WTC11 (cell line): ENCODE results near the gene RAP1GAP. TPM values are rescaled to one million over a fixed set of nuclear protein-coding genes. Genes with fewer than 3 reads are reported as not detected.

Experiments used
- ATAC-seq: fragments of 200-7000 bp; cut with Tn5 transposase; 2 replicates; pipeline ENCODE4 v1.10.0; 2021; ENCODE audit warnings: mild to moderate bottlenecking, moderate library complexity
- CTCF ChIA-PET: fragments of 300-600 bp; sonication (Branson Sonifier 250); formaldehyde crosslinking; loops from one replicate; lab custom pipeline; 2021; ENCODE audit warnings: antibody characterized with exemption; lab: Charles Lee
- POLR2A ChIA-PET: fragments of 350-600 bp; sonication (Branson Sonifier 250); formaldehyde crosslinking; loops from one replicate; lab custom pipeline; 2021; ENCODE audit warnings: antibody characterized with exemption; lab: Charles Lee
- DNase-seq: peaks from one replicate; pipeline ENCODE4 v3.0.0; 2021; ENCODE audit warnings: low spot score
- H3K27ac Mint-ChIP-seq: 2 replicates; pipeline ENCODE4 v1.8.0; 2021; ENCODE audit warnings: mixed read lengths
- H3K27me3 Mint-ChIP-seq: 2 replicates; pipeline ENCODE4 v1.8.0; 2021; ENCODE audit warnings: low read depth, mild to moderate bottlenecking, moderate library complexity, mixed read lengths
- H3K36me3 Mint-ChIP-seq: 2 replicates; pipeline ENCODE4 v1.8.0; 2021; ENCODE audit warnings: mixed read lengths
- H3K4me1 Mint-ChIP-seq: 2 replicates; pipeline ENCODE4 v1.8.0; 2022; ENCODE audit warnings: mixed read lengths
- H3K4me3 Mint-ChIP-seq: 2 replicates; pipeline ENCODE4 v1.8.0; 2021; ENCODE audit warnings: mild to moderate bottlenecking, moderate library complexity, mixed read lengths
- H3K9me3 Mint-ChIP-seq: 2 replicates; pipeline ENCODE4 v1.8.0; 2021; ENCODE audit warnings: mixed read lengths
- CDX4 ChIP-seq: fragments of 250-450 bp; sonication (Bioruptor Pico); IDR thresholded peaks from 2 replicates; pipeline ENCODE4 v1.9.0; 2021; ENCODE audit warnings: moderate library complexity, mild to moderate bottlenecking, inconsistent platforms, borderline replicate concordance
- FOXJ3 ChIP-seq: sonication (generic); formaldehyde crosslinking; IDR thresholded peaks from 2 replicates; pipeline ENCODE4 v1.9.0; 2021; ENCODE audit warnings: missing genetic modification reagents, mild to moderate bottlenecking, borderline replicate concordance
- FOXK1 ChIP-seq: sonication (generic); formaldehyde crosslinking; IDR thresholded peaks from 2 replicates; pipeline ENCODE4 v1.8.0; 2022; ENCODE audit warnings: mild to moderate bottlenecking, moderate library complexity, missing genetic modification reagents
- FOXP1 ChIP-seq: sonication (generic); formaldehyde crosslinking; IDR thresholded peaks from 2 replicates; pipeline ENCODE4 v1.8.0; 2022; ENCODE audit warnings: missing genetic modification reagents, mild to moderate bottlenecking, moderate library complexity, borderline replicate concordance
- HMGA2 ChIP-seq: fragments of 250-450 bp; sonication (Bioruptor Pico); IDR thresholded peaks from 2 replicates; pipeline ENCODE4 v1.4.0; 2021; ENCODE audit warnings: mild to moderate bottlenecking, moderate library complexity
- IRF2 ChIP-seq: sonication (generic); formaldehyde crosslinking; IDR thresholded peaks from 2 replicates; pipeline ENCODE4 v1.8.0; 2022; ENCODE audit warnings: low read depth, missing genetic modification reagents, borderline replicate concordance
- JAZF1 ChIP-seq: fragments of 250-450 bp; sonication (Bioruptor Pico); IDR thresholded peaks from 2 replicates; pipeline ENCODE4 v1.9.0; 2021; ENCODE audit warnings: moderate library complexity, mild to moderate bottlenecking, inconsistent platforms
- PRDM15 ChIP-seq: sonication (generic); formaldehyde crosslinking; IDR thresholded peaks from 2 replicates; pipeline ENCODE4 v1.8.0; 2022; ENCODE audit warnings: missing genetic modification reagents
- PRRX2 ChIP-seq: fragments of 250-450 bp; sonication (Bioruptor Pico); IDR thresholded peaks from 2 replicates; pipeline ENCODE4 v1.8.0; 2021; ENCODE audit warnings: mild to moderate bottlenecking
- SMAD4 ChIP-seq: sonication (generic); formaldehyde crosslinking; IDR thresholded peaks from 2 replicates; pipeline ENCODE4 v1.8.0; 2022; ENCODE audit warnings: mild to moderate bottlenecking, missing genetic modification reagents
- STAT6 ChIP-seq: sonication (generic); formaldehyde crosslinking; conservative IDR thresholded peaks from 2 replicates; pipeline ENCODE4 v1.8.1; 2023; ENCODE audit warnings: mild to moderate bottlenecking, low read depth, missing genetic modification reagents, moderate library complexity
- USF2 ChIP-seq: sonication (generic); formaldehyde crosslinking; IDR thresholded peaks from 2 replicates; pipeline ENCODE4 v1.8.1; 2023; ENCODE audit warnings: mild to moderate bottlenecking, missing genetic modification reagents, moderate library complexity
- ZBTB43 ChIP-seq: sonication (generic); formaldehyde crosslinking; IDR thresholded peaks from 2 replicates; pipeline ENCODE4 v1.8.1; 2023; ENCODE audit warnings: mild to moderate bottlenecking, missing genetic modification reagents
- ZMAT4 ChIP-seq: fragments of 250-450 bp; sonication (Bioruptor Pico); IDR thresholded peaks from 2 replicates; pipeline ENCODE4 v1.9.0; 2021; ENCODE audit warnings: mild to moderate bottlenecking
- ZNF425 ChIP-seq: fragments of 250-450 bp; sonication (Bioruptor Pico); conservative IDR thresholded peaks from 2 replicates; pipeline ENCODE4 v1.9.0; 2021; ENCODE audit warnings: mild to moderate bottlenecking
- ZNF532 ChIP-seq: fragments of 250-450 bp; sonication (Bioruptor Pico); IDR thresholded peaks from 2 replicates; pipeline ENCODE4 v1.9.0; 2021; ENCODE audit warnings: mild to moderate bottlenecking, borderline replicate concordance
- ZNF671 ChIP-seq: fragments of 250-450 bp; sonication (Bioruptor Pico); IDR thresholded peaks from 2 replicates; pipeline ENCODE4 v1.8.0; 2021; ENCODE audit warnings: mild to moderate bottlenecking
- total RNA-seq: library from RNA; stranded (reverse); gene quantifications from 3 replicates; pipeline ENCODE4 v1.2.3, GENCODE V29; 2021

The RAP1GAP gene
- total RNA-seq, 1 experiment from 2014 or later: 7.6 TPM

- no peak for TF ChIP-seq ZNF425 (CRISPR knock-in tag)
- no peak for TF ChIP-seq ZNF671 (CRISPR knock-in tag)
Measured at GRCh38 chr1:21671915-21672314, 2.8 kb upstream of the RAP1GAP start (continued).

GRCh38 chr1:21670956-21671902, 2.1 kb upstream of the RAP1GAP start:
- DNase-seq: no peak
- H3K36me3 Mint-ChIP-seq: no peaks in the 10 kb centered on the region
- no peak for ATAC-seq
- H3K27me3 Mint-ChIP-seq: peaks cover 20% of the 10 kb centered on the region
- CTCF ChIA-PET: interaction anchor here (0.5 to 1.9 kb wide), 4 partner anchors 12 to 1831 kb away, joined by 3 to 5 read pairs (median 4); no protein-coding TSS in a partner anchor
- H3K4me1 Mint-ChIP-seq: peaks cover 23% of the 10 kb centered on the region
- POLR2A ChIA-PET: no interaction called here
- no peak overlapping the region for H3K27ac Mint-ChIP-seq
- no peak overlapping the region for H3K4me3 Mint-ChIP-seq
- H3K9me3 Mint-ChIP-seq: no peaks in the 10 kb centered on the region
- no peak for TF ChIP-seq ZMAT4 (CRISPR knock-in tag)
- no peak for TF ChIP-seq FOXK1 (CRISPR knock-in tag)
- TF ChIP-seq JAZF1 (CRISPR knock-in tag): no peak
- TF ChIP-seq PRRX2 (CRISPR knock-in tag): no peak
- no peak for TF ChIP-seq PRDM15 (CRISPR knock-in tag)
- TF ChIP-seq FOXJ3: no peak
- no peak for TF ChIP-seq ZBTB43 (CRISPR knock-in tag)
- no peak for TF ChIP-seq USF2 (CRISPR knock-in tag)
- TF ChIP-seq HMGA2: no peak
- no peak for TF ChIP-seq FOXP1 (CRISPR knock-in tag)
- no peak for TF ChIP-seq SMAD4 (CRISPR knock-in tag)
- TF ChIP-seq ZNF532 (CRISPR knock-in tag): no peak
- no peak for TF ChIP-seq CDX4 (CRISPR knock-in tag)
- TF ChIP-seq STAT6 (CRISPR knock-in tag): no peak
- no peak for TF ChIP-seq IRF2
